Measurements from ENCODE around the gene PRELID1. TPM values are rescaled to one million over a fixed set of nuclear protein-coding genes. Genes with fewer than 3 reads are reported as not detected.

PRELID1 gene
- polyA plus RNA-seq, 3 donors = 264 to 510 (median 490) TPM

DNA sequence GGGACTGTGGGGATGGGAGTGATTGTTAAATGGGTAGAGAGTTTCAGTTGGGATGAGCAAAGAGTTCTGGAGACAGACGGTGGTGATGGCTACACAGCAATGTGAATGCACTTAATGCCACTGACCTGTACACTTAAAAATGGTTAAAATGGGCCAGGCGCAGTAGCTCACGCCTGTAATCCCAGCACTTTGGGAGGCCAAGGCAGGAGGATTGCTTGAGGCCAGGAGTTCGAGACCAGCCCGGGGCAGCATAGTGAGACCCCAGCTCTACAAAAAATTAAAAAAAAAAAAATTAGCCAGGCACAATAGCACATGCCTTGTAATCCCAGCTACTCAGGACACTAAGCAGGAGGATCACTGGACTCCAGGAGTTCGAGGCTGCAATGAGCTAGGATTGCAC, 40.2 kb downstream of the PRELID1 start:
- Histone ChIP-seq H3K27me3 (ENCODE audit: control insufficient read depth in 2 of 2, insufficient read depth in 2 of 2, low read length in 2 of 2) (no peaks in the 10 kb centered on the region), H3K4me2 (replicated peaks; ENCODE audit: extremely low read depth, low read length, poor library complexity, severe bottlenecking) (no peak overlapping the region), H3K4me1 (ENCODE audit: control insufficient read depth in 1 of 2, insufficient read depth in 2 of 2, low read length in 2 of 2) (peaks cover 0 to 1% of the 10 kb centered on the region in 2 donors), H3K27ac (ENCODE audit: low read depth in 1 of 2, low read length in 2 of 2) (no peak overlapping the region), H3K36me3 (replicated peaks in 1 of 2; ENCODE audit: control insufficient read depth in 1 of 2, insufficient read depth in 2 of 2, low read length in 2 of 2) (peaks cover 49 to 77% of the 10 kb centered on the region in 2 donors), H3K79me2 (ENCODE audit: insufficient read depth, low read length) (peaks cover 91% of the 10 kb centered on the region), H3K9ac (ENCODE audit: insufficient read depth, low read length, poor library complexity, severe bottlenecking) (no peak overlapping the region), H2AFZ (ENCODE audit: insufficient read depth, low read depth, low read length, poor library complexity, severe bottlenecking) (no peak overlapping the region), H3K4me3 (replicated peaks in 1 of 3; ENCODE audit: low read depth in 2 of 3, low read length in 3 of 3) (no peak overlapping the region), H3K9me3 (replicated peaks in 1 of 2; ENCODE audit: control insufficient read depth in 1 of 2, insufficient read depth in 1 of 2, low read length in 2 of 2) (no peaks in the 10 kb centered on the region), H4K20me1 (ENCODE audit: insufficient read depth, low read length) (peaks cover 89% of the 10 kb centered on the region)
- peaks cover 53 to 84% of the 10 kb centered on the region in 2 donors for H3K36me3 Mint-ChIP-seq
- 100% methylated on average over 1 of the region's 6 CpGs for WGBS (ENCODE audit: insufficient coverage)
- no peak overlapping the region for H3K27ac Mint-ChIP-seq
- H3K4me1 Mint-ChIP-seq = peaks cover 10% of the 10 kb centered on the region
- intact Hi-C loops (cut with micrococcal nuclease) = no loop called here
- TF ChIP-seq, protein P1, sequence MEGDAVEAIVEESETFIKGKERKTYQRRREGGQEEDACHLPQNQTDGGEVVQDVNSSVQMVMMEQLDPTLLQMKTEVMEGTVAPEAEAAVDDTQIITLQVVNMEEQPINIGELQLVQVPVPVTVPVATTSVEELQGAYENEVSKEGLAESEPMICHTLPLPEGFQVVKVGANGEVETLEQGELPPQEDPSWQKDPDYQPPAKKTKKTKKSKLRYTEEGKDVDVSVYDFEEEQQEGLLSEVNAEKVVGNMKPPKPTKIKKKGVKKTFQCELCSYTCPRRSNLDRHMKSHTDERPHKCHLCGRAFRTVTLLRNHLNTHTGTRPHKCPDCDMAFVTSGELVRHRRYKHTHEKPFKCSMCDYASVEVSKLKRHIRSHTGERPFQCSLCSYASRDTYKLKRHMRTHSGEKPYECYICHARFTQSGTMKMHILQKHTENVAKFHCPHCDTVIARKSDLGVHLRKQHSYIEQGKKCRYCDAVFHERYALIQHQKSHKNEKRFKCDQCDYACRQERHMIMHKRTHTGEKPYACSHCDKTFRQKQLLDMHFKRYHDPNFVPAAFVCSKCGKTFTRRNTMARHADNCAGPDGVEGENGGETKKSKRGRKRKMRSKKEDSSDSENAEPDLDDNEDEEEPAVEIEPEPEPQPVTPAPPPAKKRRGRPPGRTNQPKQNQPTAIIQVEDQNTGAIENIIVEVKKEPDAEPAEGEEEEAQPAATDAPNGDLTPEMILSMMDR (IDR thresholded peaks at IDR 0.05) = no peak
- peaks cover 0 to 2% (median 0%) of the 10 kb centered on the region in 3 donors for H3K27me3 Mint-ChIP-seq (ENCODE audit: low read depth in 3 of 3)
- H3K4me3 Mint-ChIP-seq = no peak overlapping the region
- H3K9me3 Mint-ChIP-seq = peaks cover 0 to 1% (median 0%) of the 10 kb centered on the region in 7 donors
- no peak for DNase-seq

DNA sequence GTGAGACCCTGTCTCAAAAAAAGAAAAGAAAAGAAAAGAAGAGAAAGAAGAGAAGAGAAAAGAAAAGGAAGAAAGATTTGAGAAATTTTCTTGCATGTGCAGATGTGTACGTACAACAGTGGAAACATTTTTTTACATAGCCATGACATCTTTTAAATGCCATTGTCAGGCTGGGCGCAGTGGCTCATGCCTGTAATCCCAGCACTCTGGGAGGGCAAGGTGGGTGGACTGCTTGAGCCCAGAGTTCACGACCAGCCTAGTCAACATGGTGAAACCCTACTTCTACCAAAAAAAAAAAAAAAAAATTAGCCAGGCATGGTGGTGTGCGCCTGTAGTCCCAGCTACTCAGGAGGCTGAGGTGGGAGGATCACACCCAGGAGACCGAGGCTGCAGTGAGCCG, 41.3 kb downstream of the PRELID1 start:
- H3K4me2 ChIP-seq (replicated peaks; ENCODE audit: extremely low read depth, low read length, poor library complexity, severe bottlenecking) = no peak overlapping the region
- no peak overlapping the region for H3K4me3 ChIP-seq (replicated peaks in 1 of 3; ENCODE audit: low read depth in 2 of 3, low read length in 3 of 3)
- H3K9me3 ChIP-seq (replicated peaks in 1 of 2; ENCODE audit: control insufficient read depth in 1 of 2, insufficient read depth in 1 of 2, low read length in 2 of 2) = no peaks in the 10 kb centered on the region
- peaks cover 92% of the 10 kb centered on the region for H3K79me2 ChIP-seq (ENCODE audit: insufficient read depth, low read length)
- intact Hi-C loops (cut with micrococcal nuclease) = loop anchor here in 1 of 2 donors (5.0 kb wide), 1 partner anchor 33 kb away; the partner anchor contains the start of gene MXD3
- DNase-seq = no peak
- H3K9ac ChIP-seq (ENCODE audit: insufficient read depth, low read length, poor library complexity, severe bottlenecking) = no peak overlapping the region
- H2AFZ ChIP-seq (ENCODE audit: insufficient read depth, low read depth, low read length, poor library complexity, severe bottlenecking) = no peak overlapping the region
- no peak overlapping the region for H3K27ac ChIP-seq (ENCODE audit: low read depth in 1 of 2, low read length in 2 of 2)
- peaks cover 18% of the 10 kb centered on the region for H3K4me1 Mint-ChIP-seq
- TF ChIP-seq, protein P1 (IDR thresholded peaks at IDR 0.05) = no peak
- H3K36me3 Mint-ChIP-seq = peaks cover 52 to 81% of the 10 kb centered on the region in 2 donors
- no CpG with 5 or more reads among the region's 6 CpGs for WGBS (ENCODE audit: insufficient coverage)
- H3K27ac Mint-ChIP-seq = no peak overlapping the region
- peaks cover 89% of the 10 kb centered on the region for H4K20me1 ChIP-seq (ENCODE audit: insufficient read depth, low read length)
- peaks cover 0 to 2% (median 0%) of the 10 kb centered on the region in 3 donors for H3K27me3 Mint-ChIP-seq (ENCODE audit: low read depth in 3 of 3)
- H3K4me3 Mint-ChIP-seq = no peak overlapping the region
- peaks cover 47 to 77% of the 10 kb centered on the region in 2 donors for H3K36me3 ChIP-seq (replicated peaks in 1 of 2; ENCODE audit: control insufficient read depth in 1 of 2, insufficient read depth in 2 of 2, low read length in 2 of 2)
- peaks cover 6 to 12% of the 10 kb centered on the region in 2 donors for H3K4me1 ChIP-seq (ENCODE audit: control insufficient read depth in 1 of 2, insufficient read depth in 2 of 2, low read length in 2 of 2)
- H3K9me3 Mint-ChIP-seq = peaks cover 0 to 1% (median 0%) of the 10 kb centered on the region in 7 donors
- H3K27me3 ChIP-seq (ENCODE audit: control insufficient read depth in 2 of 2, insufficient read depth in 2 of 2, low read length in 2 of 2) = no peaks in the 10 kb centered on the region

Data from CD14-positive monocyte (primary cell).